ENCODE measurements around the gene C16orf82. TPM values are rescaled to one million over a fixed set of nuclear protein-coding genes. Genes with fewer than 3 reads are reported as not detected.

C16orf82 gene
- total RNA-seq, 1 donor from 2014 or later = not detected

DNA sequence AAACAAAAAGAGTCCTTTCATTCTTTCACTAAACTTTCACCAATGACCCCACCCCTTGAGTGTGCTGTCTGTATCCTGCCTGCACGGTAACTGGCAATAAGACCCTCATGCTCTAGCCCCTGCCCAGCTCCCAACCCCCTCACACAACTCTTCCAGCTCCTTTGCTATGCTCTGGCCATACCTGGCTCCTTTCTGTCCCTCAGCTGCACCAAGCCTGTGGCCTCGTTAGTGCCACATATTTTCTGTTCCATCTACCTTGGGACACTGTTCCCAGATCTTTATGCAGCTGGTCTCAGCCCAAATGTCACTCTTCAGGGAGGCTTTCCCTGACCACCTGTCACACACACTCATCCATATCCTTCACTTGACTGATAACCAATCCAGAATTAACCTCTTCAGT, 47.3 kb downstream of the C16orf82 start:
- DNase-seq (ENCODE audit: low read depth) = no peak
- H3K4me3 ChIP-seq (ENCODE audit: low read depth, low read length) = no peak overlapping the region
- peaks cover 3% of the 10 kb centered on the region for H3K27me3 ChIP-seq (ENCODE audit: control insufficient read depth, insufficient read depth, low read length)
- TF ChIP-seq, protein P1, sequence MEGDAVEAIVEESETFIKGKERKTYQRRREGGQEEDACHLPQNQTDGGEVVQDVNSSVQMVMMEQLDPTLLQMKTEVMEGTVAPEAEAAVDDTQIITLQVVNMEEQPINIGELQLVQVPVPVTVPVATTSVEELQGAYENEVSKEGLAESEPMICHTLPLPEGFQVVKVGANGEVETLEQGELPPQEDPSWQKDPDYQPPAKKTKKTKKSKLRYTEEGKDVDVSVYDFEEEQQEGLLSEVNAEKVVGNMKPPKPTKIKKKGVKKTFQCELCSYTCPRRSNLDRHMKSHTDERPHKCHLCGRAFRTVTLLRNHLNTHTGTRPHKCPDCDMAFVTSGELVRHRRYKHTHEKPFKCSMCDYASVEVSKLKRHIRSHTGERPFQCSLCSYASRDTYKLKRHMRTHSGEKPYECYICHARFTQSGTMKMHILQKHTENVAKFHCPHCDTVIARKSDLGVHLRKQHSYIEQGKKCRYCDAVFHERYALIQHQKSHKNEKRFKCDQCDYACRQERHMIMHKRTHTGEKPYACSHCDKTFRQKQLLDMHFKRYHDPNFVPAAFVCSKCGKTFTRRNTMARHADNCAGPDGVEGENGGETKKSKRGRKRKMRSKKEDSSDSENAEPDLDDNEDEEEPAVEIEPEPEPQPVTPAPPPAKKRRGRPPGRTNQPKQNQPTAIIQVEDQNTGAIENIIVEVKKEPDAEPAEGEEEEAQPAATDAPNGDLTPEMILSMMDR (IDR thresholded peaks at IDR 0.05; ENCODE audit: insufficient read depth, low read length, poor library complexity, severe bottlenecking) = no peak
- H3K36me3 ChIP-seq (ENCODE audit: control insufficient read depth, insufficient read depth, low read length) = no peaks in the 10 kb centered on the region

DNA sequence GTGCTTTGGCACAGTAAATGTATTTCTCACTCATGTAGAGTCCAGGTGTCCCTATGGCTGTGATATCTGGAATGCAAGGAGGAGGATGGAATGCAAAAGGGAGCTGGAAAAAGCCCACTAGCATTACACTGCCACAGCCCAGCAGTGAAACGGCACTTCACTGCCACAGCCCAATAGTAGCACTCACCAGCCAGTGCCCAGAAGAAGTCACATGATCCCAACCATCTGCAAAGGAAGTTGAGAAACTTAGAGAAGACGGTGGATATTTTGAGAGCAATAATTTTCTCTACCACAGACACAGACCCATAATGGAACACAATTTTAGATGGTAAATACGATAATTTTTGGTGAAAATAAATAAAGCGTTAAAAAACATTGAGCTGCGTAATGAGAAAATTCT, 51.8 kb downstream of the C16orf82 start:
- Histone ChIP-seq H3K4me3 (ENCODE audit: low read depth, low read length) (no peak overlapping the region), H3K36me3 (ENCODE audit: control insufficient read depth, insufficient read depth, low read length) (no peaks in the 10 kb centered on the region), H3K27me3 (ENCODE audit: control insufficient read depth, insufficient read depth, low read length) (no peaks in the 10 kb centered on the region)
- DNase-seq (ENCODE audit: low read depth) = no peak
- TF ChIP-seq, protein P1 (IDR thresholded peaks at IDR 0.05; ENCODE audit: insufficient read depth, low read length, poor library complexity, severe bottlenecking) = no peak

Other genes starting within 250 kb of the C16orf82 start
- gene KDM8, start 136.6 kb downstream of the C16orf82 start, total RNA-seq = 4.0 and 9.9 TPM in 2 replicates
- 88.9 and 94.8 TPM in 2 replicates for gene NSMCE1, start 201.8 kb downstream of the C16orf82 start, total RNA-seq
- gene IL4R, start 247.0 kb downstream of the C16orf82 start, total RNA-seq = 52.1 and 58.8 TPM in 2 replicates

Data from kidney epithelial cell (primary cell).